ENCODE measurements around the gene DTX2.
"Not testable (repeated sequence)": the region's sequence is repeated elsewhere in the genome, so short reads cannot be mapped to it uniquely, and the experiment has no call there.

Gene DTX2

GRCh38 chr7:76443846-76444245 is 17.7 kb upstream of the DTX2 start:
- DNase-seq (ENCODE audit: low read depth) = not testable (repeated sequence)

GRCh38 chr7:76445577-76446008 is 15.9 kb upstream of the DTX2 start:
- DNase-seq (ENCODE audit: low read depth) = not testable (repeated sequence)

GRCh38 chr7:76457017-76457416 is 4.5 kb upstream of the DTX2 start:
- DNase-seq (ENCODE audit: low read depth) = not testable (repeated sequence)

GRCh38 chr7:76458504-76458903 is 3.0 kb upstream of the DTX2 start:
- not testable (repeated sequence) for DNase-seq (ENCODE audit: low read depth)

- DNase-seq (ENCODE audit: low read depth) = not testable (repeated sequence)
Measured at GRCh38 chr7:76460767-76461166, 742 bp upstream of the DTX2 start.

GRCh38 chr7:76462271-76462882 is 868 bp downstream of the DTX2 start:
- not testable (repeated sequence) for DNase-seq (ENCODE audit: low read depth)

GRCh38 chr7:76464959-76465358 is 3.5 kb downstream of the DTX2 start:
- not testable (repeated sequence) for DNase-seq (ENCODE audit: low read depth)

GRCh38 chr7:76465950-76466349 is 4.4 kb downstream of the DTX2 start:
- DNase-seq (ENCODE audit: low read depth) = not testable (repeated sequence)

- not testable (repeated sequence) for DNase-seq (ENCODE audit: low read depth)
Measured at GRCh38 chr7:76467743-76468404, 6.4 kb downstream of the DTX2 start.

- DNase-seq (ENCODE audit: low read depth) = not testable (repeated sequence)
Measured at GRCh38 chr7:76471556-76472221, 10.2 kb downstream of the DTX2 start.

- DNase-seq (ENCODE audit: low read depth) = not testable (repeated sequence)
Measured at GRCh38 chr7:76473097-76473496, 11.6 kb downstream of the DTX2 start.

GRCh38 chr7:76476280-76476679 is 14.8 kb downstream of the DTX2 start:
- not testable (repeated sequence) for DNase-seq (ENCODE audit: low read depth)

- not testable (repeated sequence) for DNase-seq (ENCODE audit: low read depth)
Measured at GRCh38 chr7:76476742-76477474, 15.4 kb downstream of the DTX2 start.

GRCh38 chr7:76479628-76480027 is 18.1 kb downstream of the DTX2 start:
- DNase-seq (ENCODE audit: low read depth) = not testable (repeated sequence)

GRCh38 chr7:76480403-76481253 is 19.1 kb downstream of the DTX2 start:
- not testable (repeated sequence) for DNase-seq (ENCODE audit: low read depth)

- not testable (repeated sequence) for DNase-seq (ENCODE audit: low read depth)
Measured at GRCh38 chr7:76482660-76483059, 21.2 kb downstream of the DTX2 start.

- DNase-seq (ENCODE audit: low read depth) = not testable (repeated sequence)
Measured at GRCh38 chr7:76483081-76483480, 21.6 kb downstream of the DTX2 start.

GRCh38 chr7:76484456-76484855 is 22.9 kb downstream of the DTX2 start:
- not testable (repeated sequence) for DNase-seq (ENCODE audit: low read depth)

GRCh38 chr7:76485822-76486610 is 24.5 kb downstream of the DTX2 start:
- DNase-seq (ENCODE audit: low read depth) = not testable (repeated sequence)

- DNase-seq (ENCODE audit: low read depth) = not testable (repeated sequence)
Measured at GRCh38 chr7:76486618-76487017, 25.1 kb downstream of the DTX2 start.
